Loucy (cell line): ENCODE data around the gene PSMB3.

ENCODE experiments used
- H2AFZ ChIP-seq: fragments of 200-600 bp; sonication (generic); 2 replicates; pipeline ENCODE4 v1.6.0; 2016; ENCODE audit warnings: antibody characterized with exemption, mild to moderate bottlenecking, low read length, moderate library complexity
- H3F3A ChIP-seq: fragments of 200-600 bp; 2 replicates; pipeline ENCODE4 v1.6.0; 2016; ENCODE audit warnings: antibody characterized with exemption, low read depth, mild to moderate bottlenecking
- H3K27me3 ChIP-seq: fragments of 200-600 bp; sonication (generic); 2 replicates; pipeline ENCODE4 v1.6.1; 2014; ENCODE audit warnings: low read length, mild to moderate bottlenecking; ENCODE audit not compliant: insufficient read depth, poor library complexity, severe bottlenecking
- H3K36me3 ChIP-seq: fragments of 200-600 bp; sonication (generic); 2 replicates; pipeline ENCODE4 v1.6.1; 2016; ENCODE audit warnings: low read length; ENCODE audit not compliant: insufficient read depth
- H3K4me1 ChIP-seq: fragments of 200-600 bp; sonication (generic); 2 replicates; pipeline ENCODE4 v1.5.1; 2014; ENCODE audit warnings: low read length, mild to moderate bottlenecking; ENCODE audit not compliant: insufficient read depth, poor library complexity, severe bottlenecking
- H3K4me2 ChIP-seq: fragments of 200-600 bp; sonication (generic); 2 replicates; pipeline ENCODE4 v1.6.0; 2014; ENCODE audit warnings: antibody characterized with exemption, low read length, low read depth, mild to moderate bottlenecking; ENCODE audit not compliant: poor library complexity, severe bottlenecking
- H3K4me3 ChIP-seq: fragments of 200-600 bp; sonication (generic); 2 replicates; pipeline ENCODE4 v1.5.1; 2014; ENCODE audit warnings: low read length, mild to moderate bottlenecking, mixed read lengths; ENCODE audit not compliant: poor library complexity, severe bottlenecking
- H3K79me2 ChIP-seq: fragments of 200-600 bp; sonication (generic); 2 replicates; pipeline ENCODE4 v1.6.1; 2014; ENCODE audit warnings: low read length; ENCODE audit not compliant: insufficient read depth
- H3K9ac ChIP-seq: fragments of 200-600 bp; sonication (generic); 2 replicates; pipeline ENCODE4 v1.6.0; 2014; ENCODE audit warnings: mild to moderate bottlenecking, low read depth, low read length, moderate library complexity; ENCODE audit not compliant: poor library complexity, severe bottlenecking
- H3K9me2 ChIP-seq: fragments of 200-600 bp; sonication (generic); replicated peaks from 2 replicates; pipeline ENCODE4 v1.6.1; 2016; ENCODE audit warnings: low read depth, low read length, mixed read lengths
- H3K9me3 ChIP-seq: fragments of 200-600 bp; sonication (generic); 2 replicates; pipeline ENCODE4 v1.6.1; 2014; ENCODE audit warnings: mild to moderate bottlenecking, antibody characterized with exemption, low read length, low read depth; ENCODE audit not compliant: insufficient read depth
- H4K20me1 ChIP-seq: fragments of 200-600 bp; sonication (generic); 2 replicates; pipeline ENCODE4 v1.6.0; 2014; ENCODE audit warnings: antibody characterized with exemption, low read length, mild to moderate bottlenecking; ENCODE audit not compliant: insufficient read depth, poor library complexity, severe bottlenecking
- CTCF ChIP-seq: fragments of 200-600 bp; sonication (generic); conservative IDR thresholded peaks from 2 replicates; pipeline ENCODE4 v1.5.1; 2014; ENCODE audit warnings: mild to moderate bottlenecking, antibody characterized with exemption, low read length
- EZH2phosphoT487 ChIP-seq: fragments of 200-600 bp; IDR thresholded peaks from 2 replicates; pipeline ENCODE4 v1.6.1; 2018; ENCODE audit warnings: antibody characterized with exemption, mild to moderate bottlenecking, moderate library complexity, borderline replicate concordance

The PSMB3 gene

GRCh38 chr17:38743556-38744171 lies 8.9 kb upstream of the PSMB3 start:
- Histone ChIP-seq H3K4me1 (peaks cover 51% of the 10 kb centered on the region), H3K9me2 (no peaks in the 10 kb centered on the region), H3K27me3 (no peaks in the 10 kb centered on the region), H3K36me3 (no peaks in the 10 kb centered on the region; the same call in 1 of the 2 replicates), H3K79me2 (peaks cover 64% of the 10 kb centered on the region), H3K9ac (no peak overlapping the region), H3F3A (no peaks in the 10 kb centered on the region), H3K9me3 (no peaks in the 10 kb centered on the region), H2AFZ (no peak overlapping the region), H3K4me3 (peak overlapping the region; percentile 22), H4K20me1 (peaks cover 11% of the 10 kb centered on the region), H3K4me2 (peak overlapping the region; percentile 61)
- TF ChIP-seq CTCF (no peak), EZH2phosphoT487 (no peak)

DNA sequence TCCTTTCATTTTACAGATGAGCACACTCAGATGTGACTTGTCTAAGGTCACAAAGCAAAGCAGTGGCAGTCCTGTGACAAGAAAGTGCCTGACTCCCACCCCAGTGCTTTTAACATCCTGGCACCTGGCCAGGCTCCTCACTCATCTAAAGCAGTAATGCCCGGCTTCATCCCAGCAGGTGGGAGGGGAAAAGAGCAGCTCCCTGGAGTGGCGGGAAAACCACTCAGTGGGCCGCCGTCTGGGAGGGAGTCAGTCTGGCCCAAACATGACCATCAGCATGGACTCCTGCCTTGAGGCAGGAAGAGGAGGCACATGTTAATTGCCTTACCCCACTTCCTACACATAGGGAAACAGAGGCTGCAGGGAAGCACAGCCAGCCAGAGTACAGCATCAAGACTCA lies 7.0 kb upstream of the PSMB3 start:
- Histone ChIP-seq H3K9ac (peak overlapping the region; percentile 96), H3K27me3 (no peaks in the 10 kb centered on the region), H3K9me3 (no peaks in the 10 kb centered on the region), H3K4me2 (peak overlapping the region; percentile 99), H3K4me3 (peak overlapping the region; percentile 97), H3K36me3 (no peaks in the 10 kb centered on the region), H3F3A (0 out of 2 replicates have a peak, but pooled peaks cover 3% of the 10 kb centered on the region), H3K4me1 (peaks cover 61% of the 10 kb centered on the region), H3K9me2 (no peaks in the 10 kb centered on the region), H3K79me2 (peaks cover 63% of the 10 kb centered on the region), H4K20me1 (peaks cover 11% of the 10 kb centered on the region), H2AFZ (no peak overlapping the region)
- no peak for TF ChIP-seq EZH2phosphoT487
- no peak for TF ChIP-seq CTCF

DNA sequence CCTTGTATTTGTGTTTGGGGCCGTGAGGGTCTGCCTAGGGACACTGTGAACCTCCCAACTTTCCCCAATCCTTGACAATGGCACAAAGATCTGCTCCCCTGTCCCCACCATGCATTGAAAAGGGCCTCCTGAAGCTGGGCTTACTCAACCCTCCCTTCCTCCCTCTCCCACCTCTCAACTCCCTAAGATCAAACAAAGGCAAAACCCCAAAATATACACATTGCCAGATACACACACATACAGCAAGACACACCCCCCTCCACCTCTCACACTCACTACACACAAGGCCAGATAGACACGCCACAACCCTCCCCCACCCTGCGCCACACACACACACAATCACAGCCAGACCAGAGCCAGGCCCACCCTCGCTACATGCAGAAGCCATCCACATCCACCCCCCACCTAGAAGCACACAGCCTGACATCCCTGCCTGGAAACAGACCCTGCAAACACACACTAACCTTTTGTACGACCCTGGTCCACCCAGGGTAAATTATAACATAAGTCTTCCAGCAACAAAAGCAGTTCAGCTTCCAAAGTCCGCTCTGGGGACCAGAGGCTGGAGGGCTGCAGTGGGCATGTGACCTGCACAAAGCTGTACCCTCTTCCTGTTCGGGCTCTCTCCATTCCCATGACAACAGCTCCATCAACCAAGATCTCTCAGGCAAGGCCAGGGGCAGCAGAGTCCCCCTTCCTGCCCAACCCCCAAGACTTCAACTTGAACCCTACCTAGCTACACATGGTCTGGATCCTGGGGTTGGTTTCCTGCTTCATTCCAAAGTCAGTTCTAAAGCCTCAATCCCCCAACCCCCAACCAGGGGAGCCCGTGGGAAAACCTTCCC lies 6.3 kb upstream of the PSMB3 start:
- TF ChIP-seq CTCF (no peak), EZH2phosphoT487 (no peak)
- H3K4me3 ChIP-seq, result peak overlapping the region; percentile 97
- H3K36me3 ChIP-seq, result no peaks in the 10 kb centered on the region
- peaks cover 58% of the 10 kb centered on the region for H3K79me2 ChIP-seq
- no peak overlapping the region for H2AFZ ChIP-seq
- peaks cover 8% of the 10 kb centered on the region; the same call in 1 of the 2 replicates for H3F3A ChIP-seq
- H3K9ac ChIP-seq, result peak overlapping the region; percentile 96
- peak overlapping the region; percentile 99 for H3K4me2 ChIP-seq
- peaks cover 11% of the 10 kb centered on the region for H4K20me1 ChIP-seq
- H3K9me2 ChIP-seq, result no peaks in the 10 kb centered on the region
- H3K4me1 ChIP-seq, result peaks cover 64% of the 10 kb centered on the region
- no peaks in the 10 kb centered on the region for H3K9me3 ChIP-seq
- no peaks in the 10 kb centered on the region for H3K27me3 ChIP-seq
